GM18520 (cell line): ENCODE measurements around the gene PRICKLE1.

Experiments
- ATAC-seq: cut with Tn5 transposase; IDR thresholded peaks from one replicate; pipeline ENCODE4 v1.9.1; 2021; ENCODE audit not compliant: unreplicated experiment

The PRICKLE1 gene

DNA sequence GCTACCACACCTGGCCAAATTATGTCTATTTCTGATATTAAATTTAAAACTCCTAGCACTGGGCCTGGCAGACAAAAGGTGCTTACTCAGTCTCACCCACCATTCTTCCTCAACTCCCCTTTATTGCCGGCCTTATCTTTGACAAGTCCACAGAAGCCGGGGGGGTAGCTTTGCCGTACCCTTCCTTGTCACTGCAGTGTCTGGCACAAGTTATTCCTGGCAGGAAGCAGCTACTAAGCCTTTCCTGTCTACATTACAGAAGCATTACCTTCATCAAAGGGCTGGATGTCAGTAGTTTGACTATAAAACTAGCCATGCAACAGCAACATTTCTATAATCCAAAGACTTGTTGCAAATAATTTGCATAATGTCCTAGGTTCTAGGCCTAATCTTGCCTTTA, 127.1 kb downstream of the PRICKLE1 start:
- no peak for ATAC-seq

GRCh38 chr12:42459336-42459847, 130.2 kb downstream of the PRICKLE1 start:
- ATAC-seq, result no peak

DNA sequence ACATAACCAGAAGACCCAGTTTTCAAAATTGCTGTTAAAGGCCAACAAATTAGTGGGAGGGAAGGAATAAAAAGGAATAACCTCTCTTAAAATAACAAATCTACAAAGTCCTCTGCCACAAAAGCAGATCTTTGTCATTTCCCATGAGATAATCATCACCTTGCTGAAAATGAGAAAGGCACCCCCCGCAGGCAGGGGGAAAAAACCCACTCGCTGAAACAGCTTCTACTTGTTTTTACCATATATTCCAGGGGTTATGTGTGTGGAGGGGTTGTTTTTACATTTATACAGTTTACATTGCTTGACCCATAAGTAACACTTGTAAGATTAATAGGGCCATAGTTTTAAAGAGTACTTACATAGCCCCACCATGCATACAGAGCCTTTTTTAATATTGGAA, 131.0 kb downstream of the PRICKLE1 start:
- no peak for ATAC-seq

GRCh38 chr12:42450248-42450647, 139.3 kb downstream of the PRICKLE1 start:
- ATAC-seq, result no peak

GRCh38 chr12:42448841-42449240, 140.7 kb downstream of the PRICKLE1 start:
- no peak for ATAC-seq

DNA sequence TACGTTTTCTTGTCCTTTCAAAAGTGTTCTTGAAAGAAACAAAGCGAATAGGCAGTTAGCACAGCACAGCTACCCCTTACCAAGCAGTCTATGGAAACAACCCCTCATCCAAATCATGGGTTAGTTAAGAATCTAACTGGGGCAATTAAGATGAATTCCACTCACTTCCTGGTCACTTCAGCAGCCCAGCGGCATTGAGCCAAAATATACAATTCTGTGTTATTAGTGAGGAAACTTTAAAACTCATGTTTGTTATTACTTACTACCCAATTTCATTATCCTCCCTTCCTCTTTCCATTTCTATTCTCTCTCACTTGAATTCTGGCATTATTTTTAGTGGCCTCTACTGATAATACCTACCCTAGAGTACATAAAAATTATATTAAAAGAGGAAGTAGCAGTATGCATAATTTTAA, 142.2 kb downstream of the PRICKLE1 start:
- no peak for ATAC-seq

DNA sequence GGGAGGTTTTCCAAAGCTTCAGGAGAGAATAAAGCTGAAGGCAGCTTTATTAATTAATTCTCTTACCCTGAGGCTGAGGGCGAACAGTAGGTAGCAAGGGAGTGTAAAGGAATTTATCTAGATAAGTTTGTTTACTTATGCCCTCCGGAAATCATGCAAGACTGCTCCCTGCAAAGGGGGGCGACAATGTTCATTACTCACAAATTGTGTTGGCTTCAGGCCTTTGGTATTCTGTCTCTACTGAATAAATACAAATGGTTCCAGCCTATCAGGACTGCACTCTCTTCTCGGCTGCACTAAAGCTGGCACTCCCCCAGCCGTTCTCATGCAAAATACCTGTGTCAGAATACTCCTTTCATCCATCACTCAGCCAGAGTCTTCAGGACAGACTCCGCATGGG, 142.8 kb downstream of the PRICKLE1 start:
- ATAC-seq, result no peak

- no peak for ATAC-seq
Observed at GRCh38 chr12:42445891-42446290, 143.7 kb downstream of the PRICKLE1 start.

DNA sequence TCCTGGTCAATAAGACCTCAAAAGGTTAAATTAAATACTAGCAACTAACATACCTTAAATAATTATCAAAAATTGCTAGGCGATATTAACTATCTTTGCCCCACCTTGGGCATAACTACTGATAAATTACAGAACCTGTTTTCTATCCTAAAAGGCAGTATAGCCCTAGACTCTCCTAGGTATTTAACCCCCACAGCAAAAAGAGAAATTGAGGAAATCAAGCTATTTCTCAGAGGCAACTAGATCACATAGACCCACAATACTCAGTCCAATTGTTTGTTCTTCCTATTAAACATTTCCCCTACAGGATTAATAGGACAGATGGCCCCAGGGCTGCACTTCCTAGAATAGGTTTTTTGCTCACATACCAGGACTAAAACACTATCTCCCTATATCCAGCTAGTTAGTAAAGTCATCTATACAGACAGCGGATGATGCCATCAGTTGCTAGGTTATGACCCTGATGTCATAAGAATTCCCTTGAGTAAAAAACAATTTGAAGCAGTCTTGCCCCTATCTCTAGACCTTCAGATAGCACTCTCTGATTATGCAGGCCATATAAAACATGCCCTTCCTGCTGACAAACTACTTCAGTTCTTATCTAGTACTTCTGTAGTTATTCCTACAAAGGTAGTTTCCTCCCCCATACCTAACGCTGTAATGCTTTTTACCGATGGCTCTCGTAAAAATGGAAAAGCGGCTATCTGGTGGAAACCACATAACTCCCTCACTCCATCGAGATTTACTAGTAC, 145.2 kb downstream of the PRICKLE1 start:
- ATAC-seq, result no peak

DNA sequence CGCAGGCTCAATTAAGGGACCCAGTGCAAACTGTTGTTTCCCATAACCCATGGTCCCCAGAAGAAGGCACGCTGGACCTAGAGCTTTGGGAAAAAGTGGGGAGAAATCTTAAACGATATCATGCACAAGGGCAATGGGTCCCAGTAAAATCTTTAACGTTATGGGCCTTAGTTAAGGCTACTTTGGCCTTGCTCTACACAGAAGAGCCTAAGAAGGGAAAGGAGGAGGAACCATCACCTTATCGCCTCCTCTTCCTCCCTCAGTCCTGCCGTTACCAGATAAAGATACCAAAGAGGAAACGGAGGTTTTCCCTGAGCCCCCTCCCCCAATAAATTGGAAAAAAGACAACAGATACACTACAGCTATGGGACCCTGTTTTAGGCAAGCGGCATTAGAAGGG, 146.7 kb downstream of the PRICKLE1 start:
- no peak for ATAC-seq

DNA sequence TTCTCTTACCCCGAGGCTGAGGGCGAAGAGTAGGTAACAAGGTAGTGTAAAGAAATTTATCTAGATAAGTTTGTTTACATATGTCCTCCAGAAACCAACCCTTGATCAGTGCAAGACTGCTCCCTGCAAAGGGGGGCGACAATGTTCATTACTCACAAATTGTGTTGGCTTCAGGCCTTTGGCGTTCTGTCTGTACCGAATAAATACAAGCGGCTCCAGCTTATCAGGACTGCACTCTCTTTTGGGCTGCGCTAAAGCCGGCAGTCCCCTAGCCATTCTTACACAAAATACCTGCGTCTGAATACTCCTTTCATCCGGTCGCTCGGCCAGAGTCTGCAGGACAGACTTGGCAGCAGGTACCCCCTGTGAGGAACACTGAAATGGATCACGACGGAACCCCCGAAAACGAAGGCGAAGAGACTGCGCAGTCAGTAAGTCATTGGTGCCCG, 147.2 kb downstream of the PRICKLE1 start:
- no peak for ATAC-seq

GRCh38 chr12:42440608-42441007, 148.9 kb downstream of the PRICKLE1 start:
- ATAC-seq, result no peak

- ATAC-seq, result no peak
Observed at GRCh38 chr12:42432517-42433140, 156.9 kb downstream of the PRICKLE1 start.

DNA sequence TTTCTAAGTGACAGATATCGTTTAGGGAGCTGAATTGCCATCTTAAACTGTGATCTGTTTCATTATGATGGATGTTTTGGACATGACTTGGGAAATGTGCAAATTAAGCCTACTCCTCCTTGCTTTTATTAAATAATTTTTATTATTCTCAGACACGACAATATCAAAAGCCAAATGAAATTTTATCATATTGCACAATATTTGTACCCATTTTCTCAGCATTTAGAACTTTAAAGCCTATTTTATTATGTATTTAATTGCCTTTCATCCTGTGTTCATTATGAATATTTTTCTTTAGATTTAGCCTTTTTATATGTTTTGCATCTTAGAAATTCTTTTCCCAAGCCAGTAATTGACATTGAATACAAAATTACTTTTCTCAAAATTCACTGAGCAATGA, 160.7 kb downstream of the PRICKLE1 start:
- ATAC-seq, result no peak

GRCh38 chr12:42426746-42427145, 162.8 kb downstream of the PRICKLE1 start:
- no peak for ATAC-seq

- no peak for ATAC-seq
Observed at GRCh38 chr12:42422785-42423184, 166.8 kb downstream of the PRICKLE1 start.

DNA sequence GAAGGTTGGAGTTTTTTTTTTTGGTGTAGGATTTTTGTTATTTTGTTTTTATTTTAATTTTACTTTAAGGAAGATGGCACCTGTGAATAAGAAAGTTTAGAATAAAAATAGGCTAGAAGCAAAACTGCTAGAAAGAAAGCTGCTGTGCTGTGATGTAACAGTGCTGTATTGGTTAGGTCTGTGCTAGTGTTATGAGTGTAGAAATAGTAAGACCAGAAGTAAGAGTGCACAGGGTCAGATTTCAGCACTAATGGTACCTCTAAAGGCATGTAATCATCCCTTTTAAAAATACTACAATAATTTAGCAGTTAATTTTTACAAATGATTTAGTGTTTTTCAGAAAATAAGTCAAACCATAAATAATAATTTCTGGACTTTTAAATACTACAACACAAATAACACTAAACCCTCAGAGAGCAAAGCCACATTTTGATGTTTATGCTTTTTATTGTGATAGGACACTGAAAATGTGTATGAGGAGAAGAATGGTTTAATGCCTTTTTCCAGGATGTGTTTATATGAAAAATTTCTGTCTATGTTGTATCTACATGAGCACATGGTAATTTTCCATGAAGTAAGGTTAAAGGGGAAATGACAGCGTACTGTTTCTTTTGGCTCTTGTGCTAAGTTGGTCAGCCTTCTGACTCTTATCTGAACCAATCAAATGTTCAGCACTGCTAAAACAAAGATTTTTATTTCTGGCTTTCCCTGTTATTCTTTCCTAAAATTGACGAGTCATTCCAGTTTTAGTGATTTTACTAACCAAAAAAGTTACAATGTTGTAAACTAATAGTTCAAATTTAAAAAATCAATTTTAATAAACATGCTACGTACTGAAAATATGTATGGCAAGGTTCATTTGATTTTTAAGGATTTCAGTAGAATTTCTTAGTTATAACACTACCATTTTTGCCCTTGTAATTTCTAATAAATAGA, 167.4 kb downstream of the PRICKLE1 start:
- ATAC-seq, result peak; percentile 90

GRCh38 chr12:42420395-42420794, 169.2 kb downstream of the PRICKLE1 start:
- no peak for ATAC-seq

DNA sequence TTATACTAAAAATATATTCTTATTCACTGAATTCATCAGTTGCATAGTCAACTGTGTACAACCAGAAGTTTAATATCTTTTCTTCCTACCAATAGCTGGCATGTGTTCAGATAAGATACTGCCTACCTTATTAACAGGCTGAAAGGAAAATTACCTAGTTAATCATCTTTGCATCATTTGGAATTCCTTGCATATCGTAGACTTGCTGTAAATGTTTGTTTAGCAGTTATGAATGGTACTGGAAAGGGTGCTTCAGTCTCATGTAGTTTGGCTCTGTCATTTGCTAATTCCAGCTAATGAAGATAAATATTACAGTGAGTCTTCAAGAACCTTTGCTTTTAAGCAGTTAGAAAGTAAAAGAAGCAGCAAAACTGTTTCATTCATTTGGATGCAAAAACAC, 179.2 kb downstream of the PRICKLE1 start:
- no peak for ATAC-seq

GRCh38 chr12:42409471-42409870, 180.1 kb downstream of the PRICKLE1 start:
- ATAC-seq, result no peak

DNA sequence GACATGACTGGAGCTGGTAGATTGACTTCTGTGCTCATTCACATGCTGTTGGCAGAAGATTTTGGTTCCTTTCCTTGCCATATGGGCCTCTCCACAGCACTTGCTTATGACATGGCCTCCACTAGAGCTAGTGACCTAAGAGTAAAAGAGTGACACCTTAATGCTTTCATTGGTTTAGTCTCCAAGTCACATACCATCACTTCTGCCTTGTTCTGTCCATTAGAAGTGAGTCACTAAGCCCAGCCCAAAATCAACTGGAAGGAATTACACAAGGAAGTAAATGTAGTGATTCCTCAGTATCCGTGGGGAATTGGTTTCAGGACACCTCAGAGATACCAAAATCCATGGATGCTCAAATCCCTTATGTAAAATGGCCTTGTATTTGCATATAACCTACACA, 182.2 kb downstream of the PRICKLE1 start:
- ATAC-seq, result no peak
